NCI-H69 (cell line): Measurements from ENCODE around the gene ELP4.
"Not testable (repeated sequence)": the region's sequence is repeated elsewhere in the genome, so short reads cannot be mapped to it uniquely, and the experiment has no call there.

ENCODE experiments used
- DNase-seq: peaks from one replicate; lab custom pipeline; 2025; lab: John Stamatoyannopoulos, UW

ELP4 gene

GRCh38 chr11:31542862-31543261 is 33.3 kb downstream of the ELP4 start:
- DNase-seq = no peak

GRCh38 chr11:31555938-31556337 is 46.4 kb downstream of the ELP4 start:
- DNase-seq = no peak

- DNase-seq = no peak
Observed at GRCh38 chr11:31558001-31558400, 48.4 kb downstream of the ELP4 start.

- DNase-seq = peak; percentile 37
Observed at GRCh38 chr11:31560842-31561476, 51.4 kb downstream of the ELP4 start.

GRCh38 chr11:31564517-31564916 is 55.0 kb downstream of the ELP4 start:
- not testable (repeated sequence) for DNase-seq

- DNase-seq = not testable (repeated sequence)
Observed at GRCh38 chr11:31574133-31574532, 64.6 kb downstream of the ELP4 start.

DNA sequence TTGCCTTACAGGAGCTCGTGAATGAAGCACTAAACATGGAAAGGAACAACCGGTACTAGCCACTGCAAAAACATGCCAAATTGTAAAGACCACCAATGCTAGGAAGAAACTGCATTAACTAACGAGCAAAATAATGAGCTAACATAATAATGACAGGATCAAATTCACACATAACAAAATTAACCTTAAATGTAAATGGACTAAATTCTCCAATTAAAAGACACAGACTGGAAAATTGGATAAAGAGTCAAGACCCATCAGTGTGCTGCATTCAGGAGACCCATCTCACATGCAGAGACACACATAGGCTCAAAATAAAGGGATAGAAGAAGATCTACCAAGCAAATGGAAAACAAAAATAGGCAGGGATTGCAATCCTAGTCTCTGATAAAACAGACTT is 66.2 kb downstream of the ELP4 start:
- not testable (repeated sequence) for DNase-seq

DNA sequence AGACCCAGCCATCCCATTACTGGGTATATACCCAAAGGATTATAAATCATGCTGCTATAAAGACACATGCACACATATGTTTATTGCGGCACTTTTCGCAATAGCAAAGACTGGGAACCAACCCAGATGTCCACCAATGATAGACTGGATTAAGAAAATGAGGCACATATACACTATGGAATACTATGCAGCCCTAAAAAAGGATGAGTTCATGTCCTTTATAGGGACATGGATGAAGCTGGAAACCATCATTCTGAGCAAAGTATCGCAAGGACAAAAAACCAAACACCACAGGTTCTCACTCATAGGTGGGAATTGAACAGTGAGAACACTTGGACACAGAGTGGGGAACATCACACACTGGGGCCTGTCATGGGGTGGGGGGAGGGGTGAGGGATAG is 69.8 kb downstream of the ELP4 start:
- DNase-seq = not testable (repeated sequence)

- DNase-seq = no peak
Observed at GRCh38 chr11:31582697-31583096, 73.1 kb downstream of the ELP4 start.

DNA sequence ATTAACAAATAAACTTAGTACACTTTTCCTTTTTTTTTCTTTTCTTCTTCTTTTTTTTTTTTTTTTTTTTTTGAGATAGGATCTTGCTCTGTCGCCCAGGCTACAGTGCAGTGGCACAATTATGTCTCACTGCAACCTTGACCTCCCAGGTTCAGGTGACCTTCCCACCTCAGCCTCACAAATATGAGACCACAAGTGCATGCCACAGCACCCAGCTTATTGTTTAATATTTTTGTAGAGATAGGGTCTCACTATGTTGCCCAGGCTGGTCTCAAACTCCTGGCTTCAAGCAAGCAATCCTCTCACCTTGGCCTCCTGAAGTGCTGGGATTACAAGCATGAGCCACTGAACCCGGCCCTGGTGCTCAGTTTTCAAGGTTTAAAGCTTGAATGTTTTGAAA is 88.9 kb downstream of the ELP4 start:
- no peak for DNase-seq

DNA sequence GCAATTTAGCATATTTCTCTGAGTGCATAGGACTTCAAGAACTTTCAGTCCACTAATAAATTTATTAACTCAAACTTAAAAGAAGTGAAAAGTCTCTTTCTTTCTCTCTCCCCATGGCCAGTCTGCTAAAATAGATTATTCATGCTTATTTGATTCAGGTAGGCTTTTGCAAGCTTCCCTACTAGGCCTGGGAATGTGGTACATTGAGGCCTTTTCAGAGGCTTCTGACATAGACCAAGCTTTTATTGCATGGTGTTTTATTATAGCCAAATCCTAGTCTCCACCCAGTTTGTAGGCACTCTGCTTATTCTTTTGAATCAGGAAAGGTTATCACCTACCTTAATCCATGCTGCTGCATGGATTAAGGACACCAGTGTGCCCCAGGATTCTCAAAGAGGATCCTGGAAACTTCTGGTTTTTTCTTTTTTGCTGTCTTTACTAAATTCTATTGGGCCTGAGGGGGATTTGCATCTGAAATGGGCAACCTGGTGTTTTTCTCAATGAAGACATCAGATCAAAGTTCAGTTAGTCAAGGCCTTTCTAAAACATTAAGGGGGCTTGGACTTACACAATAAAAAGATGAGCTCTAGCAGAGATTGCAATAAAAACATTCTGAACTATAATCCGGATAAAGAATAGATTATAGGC is 92.2 kb downstream of the ELP4 start:
- no peak for DNase-seq

- no peak for DNase-seq
Observed at GRCh38 chr11:31606893-31607292, 97.3 kb downstream of the ELP4 start.

DNA sequence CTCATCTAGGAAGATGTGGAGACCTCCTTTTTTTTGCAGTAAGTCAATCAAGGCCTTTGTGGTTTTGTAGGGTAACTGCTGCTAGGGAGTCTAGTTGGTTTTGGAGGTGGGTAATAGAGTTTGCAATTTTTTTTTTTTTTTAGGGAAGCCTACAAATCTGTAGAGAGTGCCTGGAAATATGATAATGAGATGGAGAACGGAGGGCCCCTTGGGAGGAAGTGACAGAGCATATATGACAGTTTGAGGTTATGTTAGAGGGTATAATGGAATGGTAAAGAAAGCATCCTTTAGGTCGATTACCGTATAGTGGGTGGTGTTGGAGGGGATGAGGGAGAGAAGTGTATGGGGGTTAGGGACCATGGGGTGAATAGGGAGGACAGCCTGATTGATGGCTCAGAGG is 98.3 kb downstream of the ELP4 start:
- no peak for DNase-seq

DNA sequence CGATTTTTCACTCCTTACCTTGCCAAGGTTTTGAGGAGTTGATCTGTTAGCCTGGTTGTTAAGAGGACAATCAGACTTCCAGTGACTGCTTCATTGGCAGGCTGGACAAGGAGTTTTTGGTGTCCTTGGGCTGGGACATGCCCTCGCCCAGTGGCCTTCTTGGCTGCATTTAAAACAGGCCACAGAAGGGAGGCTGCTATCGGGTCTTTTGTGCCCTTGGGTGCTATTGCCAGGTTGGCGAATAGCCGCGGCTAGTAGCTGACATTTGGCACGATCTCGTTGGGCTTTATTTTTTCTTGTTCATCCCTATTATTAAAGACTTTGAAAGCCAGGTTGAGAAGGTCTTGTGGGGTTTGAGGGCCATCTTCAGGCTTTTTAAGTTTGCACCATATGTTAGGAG is 99.4 kb downstream of the ELP4 start:
- no peak for DNase-seq

- no peak for DNase-seq
Observed at GRCh38 chr11:31610544-31610943, 101.0 kb downstream of the ELP4 start.

DNA sequence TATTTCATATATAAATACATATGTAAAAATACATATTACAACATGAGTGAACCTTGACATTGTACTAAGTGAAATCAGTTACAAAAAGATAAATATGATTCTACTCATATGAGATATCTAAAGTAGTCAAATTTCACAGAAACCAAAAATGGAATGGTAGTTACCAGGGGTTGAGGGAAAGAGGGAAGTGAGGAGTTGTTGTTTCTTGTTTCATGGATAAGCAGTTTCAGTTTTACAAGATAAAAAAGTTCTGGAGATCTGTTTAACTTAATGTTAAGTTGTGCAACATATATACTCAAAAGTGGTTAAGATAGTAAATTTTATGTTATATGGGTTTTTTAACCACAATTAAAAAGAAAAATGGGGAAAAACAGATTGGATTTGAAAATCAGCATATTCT is 107.7 kb downstream of the ELP4 start:
- no peak for DNase-seq

- DNase-seq = no peak
Observed at GRCh38 chr11:31619980-31620379, 110.4 kb downstream of the ELP4 start.

- peak; percentile 58 for DNase-seq
Observed at GRCh38 chr11:31620434-31620833, 110.9 kb downstream of the ELP4 start.

- no peak for DNase-seq
Observed at GRCh38 chr11:31625868-31626267, 116.3 kb downstream of the ELP4 start.

DNA sequence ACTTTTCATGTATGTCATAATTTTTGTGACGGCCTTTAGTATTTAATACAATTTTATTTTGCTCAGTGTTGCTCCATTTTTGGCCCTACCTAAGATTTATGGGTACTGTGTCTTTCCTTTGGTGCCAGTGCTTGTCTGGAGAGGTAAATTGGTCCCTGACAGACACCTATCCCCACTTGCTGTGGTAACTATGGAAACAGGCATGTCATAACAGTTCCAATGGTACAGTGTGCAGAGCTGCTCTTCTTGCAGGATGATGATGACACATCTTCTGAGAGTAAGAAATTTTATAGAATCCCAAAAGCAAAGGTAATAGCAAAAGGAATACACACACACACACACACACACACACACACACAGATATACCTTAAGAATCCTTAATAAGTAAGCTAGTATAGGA is 118.5 kb downstream of the ELP4 start:
- DNase-seq = peak; percentile 78

GRCh38 chr11:31636983-31637382 is 127.4 kb downstream of the ELP4 start:
- peak; percentile 78 for DNase-seq

GRCh38 chr11:31640611-31641010 is 131.0 kb downstream of the ELP4 start:
- DNase-seq = peak; percentile 36

- peak; percentile 88 for DNase-seq
Observed at GRCh38 chr11:31641477-31642062, 132.0 kb downstream of the ELP4 start.

- DNase-seq = peak; percentile 82
Observed at GRCh38 chr11:31643857-31644256, 134.3 kb downstream of the ELP4 start.
